ENCODE measurements around the gene BAZ1A.
"Not testable (repeated sequence)": the region's sequence is repeated elsewhere in the genome, so short reads cannot be mapped to it uniquely, and the experiment has no call there.

BAZ1A gene

GRCh38 chr14:34837801-34838322 lies 37.3 kb downstream of the BAZ1A start:
- H3K4me1 ChIP-seq (ENCODE audit: insufficient read depth, low read length), result peaks cover 6% of the 10 kb centered on the region
- peaks cover 20% of the 10 kb centered on the region for H3K36me3 ChIP-seq (ENCODE audit: insufficient read depth, low read length)
- no peaks in the 10 kb centered on the region for H3K27me3 ChIP-seq (ENCODE audit: insufficient read depth, low read length)
- H3K9me3 ChIP-seq (ENCODE audit: low read length), result no peaks in the 10 kb centered on the region
- no peak overlapping the region for H2AFZ ChIP-seq (ENCODE audit: low read depth, low read length)
- H3K4me3 ChIP-seq (ENCODE audit: low read length), result no peak overlapping the region

GRCh38 chr14:34835312-34835711 lies 39.8 kb downstream of the BAZ1A start:
- no peaks in the 10 kb centered on the region for H3K4me1 ChIP-seq (ENCODE audit: insufficient read depth, low read length)
- H3K27me3 ChIP-seq (ENCODE audit: insufficient read depth, low read length), result no peaks in the 10 kb centered on the region
- H2AFZ ChIP-seq (ENCODE audit: low read depth, low read length), result no peak overlapping the region
- no peak overlapping the region for H3K4me3 ChIP-seq (ENCODE audit: low read length)
- H3K36me3 ChIP-seq (ENCODE audit: insufficient read depth, low read length), result peaks cover 12% of the 10 kb centered on the region
- H3K9me3 ChIP-seq (ENCODE audit: low read length), result no peaks in the 10 kb centered on the region

GRCh38 chr14:34833549-34834523 lies 41.3 kb downstream of the BAZ1A start:
- no peak overlapping the region for H3K4me3 ChIP-seq (ENCODE audit: low read length)

GRCh38 chr14:34826661-34827060 lies 48.5 kb downstream of the BAZ1A start:
- no peaks in the 10 kb centered on the region for H3K4me1 ChIP-seq (ENCODE audit: insufficient read depth, low read length)
- no peak overlapping the region for H2AFZ ChIP-seq (ENCODE audit: low read depth, low read length)
- H3K36me3 ChIP-seq (ENCODE audit: insufficient read depth, low read length), result peaks cover 15% of the 10 kb centered on the region
- no peak overlapping the region for H3K4me3 ChIP-seq (ENCODE audit: low read length)
- H3K9me3 ChIP-seq (ENCODE audit: low read length), result no peaks in the 10 kb centered on the region
- H3K27me3 ChIP-seq (ENCODE audit: insufficient read depth, low read length), result no peaks in the 10 kb centered on the region

More at GRCh38 chr14:34833549-34834523, 41.3 kb downstream of the BAZ1A start:
- H3K36me3 ChIP-seq (ENCODE audit: insufficient read depth, low read length), result peaks cover 11% of the 10 kb centered on the region
- no peaks in the 10 kb centered on the region for H3K4me1 ChIP-seq (ENCODE audit: insufficient read depth, low read length)
- no peaks in the 10 kb centered on the region for H3K27me3 ChIP-seq (ENCODE audit: insufficient read depth, low read length)
- H2AFZ ChIP-seq (ENCODE audit: low read depth, low read length), result no peak overlapping the region
- H3K9me3 ChIP-seq (ENCODE audit: low read length), result no peaks in the 10 kb centered on the region

GRCh38 chr14:34824826-34825225 lies 50.3 kb downstream of the BAZ1A start:
- Histone ChIP-seq H3K4me3 (ENCODE audit: low read length) (no peak overlapping the region), H3K9me3 (ENCODE audit: low read length) (peaks cover under 1% of the 10 kb centered on the region), H3K4me1 (ENCODE audit: insufficient read depth, low read length) (no peaks in the 10 kb centered on the region), H3K27me3 (ENCODE audit: insufficient read depth, low read length) (no peaks in the 10 kb centered on the region), H3K36me3 (ENCODE audit: insufficient read depth, low read length) (peaks cover 27% of the 10 kb centered on the region), H2AFZ (ENCODE audit: low read depth, low read length) (no peak overlapping the region)

GRCh38 chr14:34824256-34824655 lies 50.9 kb downstream of the BAZ1A start:
- Histone ChIP-seq H2AFZ (ENCODE audit: low read depth, low read length) (no peak overlapping the region), H3K36me3 (ENCODE audit: insufficient read depth, low read length) (peaks cover 30% of the 10 kb centered on the region), H3K9me3 (ENCODE audit: low read length) (peaks cover 4% of the 10 kb centered on the region)

GRCh38 chr14:34817768-34818167 lies 57.4 kb downstream of the BAZ1A start:
- H3K9me3 ChIP-seq (ENCODE audit: low read length), result peaks cover 6% of the 10 kb centered on the region
- no peaks in the 10 kb centered on the region for H3K27me3 ChIP-seq (ENCODE audit: insufficient read depth, low read length)
- H3K36me3 ChIP-seq (ENCODE audit: insufficient read depth, low read length), result peaks cover 23% of the 10 kb centered on the region
- no peak overlapping the region for H3K4me3 ChIP-seq (ENCODE audit: low read length)
- no peaks in the 10 kb centered on the region for H3K4me1 ChIP-seq (ENCODE audit: insufficient read depth, low read length)
- H2AFZ ChIP-seq (ENCODE audit: low read depth, low read length), result no peak overlapping the region

More at GRCh38 chr14:34824256-34824655, 50.9 kb downstream of the BAZ1A start:
- Histone ChIP-seq H3K4me1 (ENCODE audit: insufficient read depth, low read length) (no peaks in the 10 kb centered on the region), H3K27me3 (ENCODE audit: insufficient read depth, low read length) (no peaks in the 10 kb centered on the region), H3K4me3 (ENCODE audit: low read length) (no peak overlapping the region)

GRCh38 chr14:34810028-34810427 lies 65.1 kb downstream of the BAZ1A start:
- no peaks in the 10 kb centered on the region for H3K9me3 ChIP-seq (ENCODE audit: low read length)
- H2AFZ ChIP-seq (ENCODE audit: low read depth, low read length), result no peak overlapping the region
- H3K4me3 ChIP-seq (ENCODE audit: low read length), result no peak overlapping the region
- peaks cover 38% of the 10 kb centered on the region for H3K36me3 ChIP-seq (ENCODE audit: insufficient read depth, low read length)
- H3K4me1 ChIP-seq (ENCODE audit: insufficient read depth, low read length), result no peaks in the 10 kb centered on the region
- H3K27me3 ChIP-seq (ENCODE audit: insufficient read depth, low read length), result no peaks in the 10 kb centered on the region

- Histone ChIP-seq H3K9me3 (ENCODE audit: low read length) (no peaks in the 10 kb centered on the region), H3K4me3 (ENCODE audit: low read length) (no peak overlapping the region), H3K4me1 (ENCODE audit: insufficient read depth, low read length) (no peaks in the 10 kb centered on the region), H3K27me3 (ENCODE audit: insufficient read depth, low read length) (no peaks in the 10 kb centered on the region), H3K36me3 (ENCODE audit: insufficient read depth, low read length) (peaks cover 55% of the 10 kb centered on the region), H2AFZ (ENCODE audit: low read depth, low read length) (no peak overlapping the region)
Observed at GRCh38 chr14:34806257-34806656, 68.9 kb downstream of the BAZ1A start.

GRCh38 chr14:34804933-34805332 lies 70.2 kb downstream of the BAZ1A start:
- Histone ChIP-seq H3K36me3 (ENCODE audit: insufficient read depth, low read length) (peaks cover 53% of the 10 kb centered on the region), H3K9me3 (ENCODE audit: low read length) (no peaks in the 10 kb centered on the region), H3K4me3 (ENCODE audit: low read length) (no peak overlapping the region), H3K4me1 (ENCODE audit: insufficient read depth, low read length) (no peaks in the 10 kb centered on the region), H3K27me3 (ENCODE audit: insufficient read depth, low read length) (no peaks in the 10 kb centered on the region), H2AFZ (ENCODE audit: low read depth, low read length) (no peak overlapping the region)

- H3K27me3 ChIP-seq (ENCODE audit: insufficient read depth, low read length); H3K4me3 ChIP-seq (ENCODE audit: low read length); H3K4me1 ChIP-seq (ENCODE audit: insufficient read depth, low read length); H2AFZ ChIP-seq (ENCODE audit: low read depth, low read length): not testable (repeated sequence)
- Histone ChIP-seq H3K36me3 (ENCODE audit: insufficient read depth, low read length) (peaks cover 63% of the 10 kb centered on the region), H3K9me3 (ENCODE audit: low read length) (peaks cover 10% of the 10 kb centered on the region)
Observed at GRCh38 chr14:34798861-34799260, 76.3 kb downstream of the BAZ1A start.

GRCh38 chr14:34797747-34798583 lies 77.2 kb downstream of the BAZ1A start:
- H3K4me3 ChIP-seq (ENCODE audit: low read length), result no peak overlapping the region
- no peaks in the 10 kb centered on the region for H3K27me3 ChIP-seq (ENCODE audit: insufficient read depth, low read length)
- no peak overlapping the region for H2AFZ ChIP-seq (ENCODE audit: low read depth, low read length)
- H3K36me3 ChIP-seq (ENCODE audit: insufficient read depth, low read length), result peaks cover 66% of the 10 kb centered on the region
- peaks cover 10% of the 10 kb centered on the region for H3K9me3 ChIP-seq (ENCODE audit: low read length)
- H3K4me1 ChIP-seq (ENCODE audit: insufficient read depth, low read length), result no peaks in the 10 kb centered on the region

- Histone ChIP-seq H3K4me3 (ENCODE audit: low read length) (no peak overlapping the region), H3K27me3 (ENCODE audit: insufficient read depth, low read length) (no peaks in the 10 kb centered on the region), H2AFZ (ENCODE audit: low read depth, low read length) (no peak overlapping the region), H3K36me3 (ENCODE audit: insufficient read depth, low read length) (peaks cover 67% of the 10 kb centered on the region), H3K4me1 (ENCODE audit: insufficient read depth, low read length) (no peaks in the 10 kb centered on the region), H3K9me3 (ENCODE audit: low read length) (peaks cover 10% of the 10 kb centered on the region)
Observed at GRCh38 chr14:34796902-34797301, 78.3 kb downstream of the BAZ1A start.
